GM23338 (cell line): ENCODE results near the gene PTPN18. TPM values are rescaled to one million over a fixed set of nuclear protein-coding genes. Genes with fewer than 3 reads are reported as not detected.
"Not testable (repeated sequence)": the region's sequence is repeated elsewhere in the genome, so short reads cannot be mapped to it uniquely, and the experiment has no call there.

Experiments used
- ATAC-seq: fragments of 200-7000 bp; cut with Tn5 transposase; 3 replicates; pipeline ENCODE4 v1.9.1; 2020
- DNase-seq: peaks from one replicate; pipeline ENCODE4 v3.0.0-alpha.2; 2015; ENCODE audit warnings: low spot score
- H2AFZ ChIP-seq: fragments of 200-600 bp; sonication (generic); 2 replicates; pipeline ENCODE4 v1.8.0; 2016; ENCODE audit warnings: antibody characterized with exemption, mild to moderate bottlenecking, moderate library complexity
- H3F3A ChIP-seq: fragments of 200-600 bp; sonication (generic); replicated peaks from 2 replicates; pipeline ENCODE4 v1.8.0; 2017; ENCODE audit warnings: antibody characterized with exemption, mixed run types, low read depth
- H3K27ac ChIP-seq: fragments of 200-600 bp; sonication (generic); 2 replicates; pipeline ENCODE4 v1.6.1; 2016; ENCODE audit warnings: low read depth
- H3K27me3 ChIP-seq: fragments of 200-600 bp; sonication (generic); 2 replicates; pipeline ENCODE4 v1.8.0; 2016; ENCODE audit warnings: mild to moderate bottlenecking, mixed run types, moderate library complexity; ENCODE audit not compliant: insufficient read depth
- H3K36me3 ChIP-seq: fragments of 200-600 bp; sonication (generic); 2 replicates; pipeline ENCODE4 v1.8.0; 2016; ENCODE audit warnings: mild to moderate bottlenecking; ENCODE audit not compliant: insufficient read depth
- H3K4me1 ChIP-seq: fragments of 200-600 bp; sonication (generic); 2 replicates; pipeline ENCODE4 v1.8.0; 2016; ENCODE audit warnings: mild to moderate bottlenecking, moderate library complexity; ENCODE audit not compliant: insufficient read depth
- H3K4me2 ChIP-seq: fragments of 200-600 bp; sonication (generic); 2 replicates; pipeline ENCODE4 v1.7.1; 2017; ENCODE audit warnings: mixed run types
- H3K4me3 ChIP-seq: fragments of 200-600 bp; sonication (generic); 2 replicates; pipeline ENCODE4 v1.6.1; 2016; ENCODE audit warnings: mixed run types
- H3K79me2 ChIP-seq: fragments of 200-600 bp; sonication (generic); replicated peaks from 2 replicates; pipeline ENCODE4 v1.8.0; 2017; ENCODE audit warnings: mild to moderate bottlenecking; ENCODE audit not compliant: insufficient read depth
- H3K9me2 ChIP-seq: fragments of 200-600 bp; sonication (generic); 2 replicates; pipeline ENCODE4 v1.8.0; 2017; ENCODE audit not compliant: insufficient read depth
- H4K20me1 ChIP-seq: fragments of 200-600 bp; sonication (generic); replicated peaks from 2 replicates; pipeline ENCODE4 v1.8.0; 2017; ENCODE audit warnings: mild to moderate bottlenecking; ENCODE audit not compliant: insufficient read depth
- H3K27ac Mint-ChIP-seq: 2 replicates; pipeline ENCODE4 v1.8.0; 2020; ENCODE audit warnings: inconsistent platforms, mild to moderate bottlenecking, moderate library complexity, mixed read lengths
- H3K27me3 Mint-ChIP-seq: 3 replicates; pipeline ENCODE4 v1.8.0; 2022; ENCODE audit warnings: low read depth, mild to moderate bottlenecking, moderate library complexity, mixed read lengths, inconsistent platforms; ENCODE audit not compliant: insufficient read depth, poor library complexity
- H3K36me3 Mint-ChIP-seq: 3 replicates; pipeline ENCODE4 v1.8.0; 2021; ENCODE audit warnings: low read depth, mild to moderate bottlenecking, inconsistent platforms, moderate library complexity, mixed read lengths
- H3K4me1 Mint-ChIP-seq: 3 replicates; pipeline ENCODE4 v1.8.0; 2020; ENCODE audit warnings: mild to moderate bottlenecking, inconsistent platforms, mixed read lengths
- H3K4me3 Mint-ChIP-seq: 3 replicates; pipeline ENCODE4 v1.8.0; 2021; ENCODE audit warnings: moderate library complexity, mild to moderate bottlenecking, inconsistent platforms, mixed read lengths
- H3K9me3 Mint-ChIP-seq: 3 replicates; pipeline ENCODE4 v1.8.0; 2020; ENCODE audit warnings: moderate library complexity, mild to moderate bottlenecking, inconsistent platforms, mixed read lengths
- polyA plus RNA-seq: library from polyadenylated mRNA; unstranded; fragments of >200 nt; fragmentation: Nextera tagmentation; extraction: Ambion mirVana; gene quantifications from 2 replicates; pipeline ENCODE4 v1.2.1, GENCODE V29; 2016
- small RNA-seq: library from RNA; depleted of rRNA; stranded (forward); fragments of <200 nt; gene quantifications from one replicate; pipeline ENCODE3, GENCODE V24; 2014; ENCODE audit warnings: low replicate concordance
- total RNA-seq: library from RNA; depleted of rRNA; stranded (reverse); fragments of >200 nt; shearing (Covaris generic); gene quantifications from 2 replicates; pipeline ENCODE4 v1.2.3, GENCODE V29; 2014; rRNA removed
- TF ChIP-seq, protein P1 (sequence below), 2 experiments: fragments of 200-600 bp in 1 of 2; sonication (generic) in 1 of 2; conservative IDR thresholded peaks; 2 replicates each; pipeline versions ENCODE4 v1.5.1 to v1.6.1; 2016 to 2017; ENCODE audit warnings: antibody characterized with exemption in 2 of 2, low read depth in 2 of 2, mild to moderate bottlenecking in 2 of 2, moderate library complexity in 1 of 2

Gene PTPN18
- total and polyA plus RNA-seq, 2 experiments from 2014 or later, result 10.1 to 10.9 TPM

DNA sequence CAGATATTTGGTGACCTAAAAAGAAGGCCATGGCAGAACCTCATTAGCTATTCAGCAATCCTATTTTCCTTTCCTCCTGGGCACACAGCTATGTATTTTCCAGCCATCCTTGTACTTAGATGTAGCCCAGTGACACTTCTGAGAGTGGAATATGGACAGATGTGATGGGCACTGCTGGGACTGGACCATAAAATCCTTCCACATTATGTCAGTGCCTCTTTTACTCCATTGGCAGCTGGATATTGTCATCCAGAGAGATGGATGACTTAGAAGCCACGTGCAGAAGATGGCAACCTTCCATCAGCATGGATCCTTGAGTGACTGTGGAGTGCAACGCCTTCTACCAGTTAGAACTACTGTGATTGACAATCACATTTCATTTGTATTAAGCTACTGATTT, 50.4 kb downstream of the PTPN18 start:
- not testable (repeated sequence) for H3K27me3 ChIP-seq, H3K27ac Mint-ChIP-seq, H3K36me3 Mint-ChIP-seq, H2AFZ ChIP-seq, DNase-seq, H3K4me1 Mint-ChIP-seq, H3K27me3 Mint-ChIP-seq, H3K36me3 ChIP-seq, H3K4me2 ChIP-seq, H3K4me3 Mint-ChIP-seq, H3K9me3 Mint-ChIP-seq, H4K20me1 ChIP-seq, ATAC-seq, H3K4me1 ChIP-seq, H3F3A ChIP-seq, H3K4me3 ChIP-seq, H3K27ac ChIP-seq, H3K9me2 ChIP-seq, H3K79me2 ChIP-seq

DNA sequence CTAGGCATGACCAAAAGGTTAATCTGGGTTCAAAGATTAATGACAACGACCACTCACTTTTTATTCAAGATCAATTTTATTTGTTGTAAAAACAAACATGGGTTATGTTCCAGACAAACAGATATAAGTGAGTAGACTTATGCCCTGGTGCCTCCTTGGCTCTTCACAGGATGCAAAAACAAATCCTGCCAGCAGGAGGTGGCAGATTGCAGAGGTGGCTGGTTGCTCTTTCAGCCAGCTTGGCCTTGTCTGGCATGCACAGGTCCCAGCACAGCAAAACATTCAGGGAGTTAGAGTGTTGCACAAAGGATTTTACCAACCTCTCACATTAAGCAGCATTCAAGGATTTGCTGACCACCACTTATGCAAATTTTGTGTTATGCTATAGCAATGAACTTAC, 60.8 kb downstream of the PTPN18 start:
- H3K4me1 Mint-ChIP-seq, H4K20me1 ChIP-seq, H3K9me2 ChIP-seq, H3K9me3 Mint-ChIP-seq, H3K36me3 Mint-ChIP-seq, H3F3A ChIP-seq, H3K27ac ChIP-seq, H3K4me2 ChIP-seq, H2AFZ ChIP-seq, H3K27me3 Mint-ChIP-seq, H3K36me3 ChIP-seq, H3K27ac Mint-ChIP-seq, H3K4me3 ChIP-seq, H3K4me1 ChIP-seq, DNase-seq, H3K4me3 Mint-ChIP-seq, H3K79me2 ChIP-seq, H3K27me3 ChIP-seq, ATAC-seq: not testable (repeated sequence)
- TF ChIP-seq, protein P1, sequence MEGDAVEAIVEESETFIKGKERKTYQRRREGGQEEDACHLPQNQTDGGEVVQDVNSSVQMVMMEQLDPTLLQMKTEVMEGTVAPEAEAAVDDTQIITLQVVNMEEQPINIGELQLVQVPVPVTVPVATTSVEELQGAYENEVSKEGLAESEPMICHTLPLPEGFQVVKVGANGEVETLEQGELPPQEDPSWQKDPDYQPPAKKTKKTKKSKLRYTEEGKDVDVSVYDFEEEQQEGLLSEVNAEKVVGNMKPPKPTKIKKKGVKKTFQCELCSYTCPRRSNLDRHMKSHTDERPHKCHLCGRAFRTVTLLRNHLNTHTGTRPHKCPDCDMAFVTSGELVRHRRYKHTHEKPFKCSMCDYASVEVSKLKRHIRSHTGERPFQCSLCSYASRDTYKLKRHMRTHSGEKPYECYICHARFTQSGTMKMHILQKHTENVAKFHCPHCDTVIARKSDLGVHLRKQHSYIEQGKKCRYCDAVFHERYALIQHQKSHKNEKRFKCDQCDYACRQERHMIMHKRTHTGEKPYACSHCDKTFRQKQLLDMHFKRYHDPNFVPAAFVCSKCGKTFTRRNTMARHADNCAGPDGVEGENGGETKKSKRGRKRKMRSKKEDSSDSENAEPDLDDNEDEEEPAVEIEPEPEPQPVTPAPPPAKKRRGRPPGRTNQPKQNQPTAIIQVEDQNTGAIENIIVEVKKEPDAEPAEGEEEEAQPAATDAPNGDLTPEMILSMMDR (conservative IDR thresholded peaks at IDR 0.05; ENCODE audit: low read depth in 2 of 2), result peak in 1 of 2 experiments; percentile 49; a peak in 2 of 4 replicates

- DNase-seq, H3K4me1 Mint-ChIP-seq, H2AFZ ChIP-seq, H3F3A ChIP-seq, H3K36me3 ChIP-seq, H3K4me2 ChIP-seq, H3K4me1 ChIP-seq, H3K27me3 Mint-ChIP-seq, H3K79me2 ChIP-seq, H3K27ac Mint-ChIP-seq, H3K4me3 ChIP-seq, H3K27ac ChIP-seq, H3K36me3 Mint-ChIP-seq, H3K9me3 Mint-ChIP-seq, H3K9me2 ChIP-seq, ATAC-seq, H3K27me3 ChIP-seq, H3K4me3 Mint-ChIP-seq, H4K20me1 ChIP-seq: not testable (repeated sequence)
These were observed 63.0 kb downstream of the PTPN18 start for GRCh38 chr2:130418845-130419244.

Small RNAs within 50 kb of the gene (small RNA-seq; reads per million reads assigned to genes)
- not detected for gene AC132479.1

Other genes with a start within 250 kb of the PTPN18 start
- gene POTEF, start 226.8 kb upstream of the PTPN18 start, total RNA-seq, result 1.8 and 3.0 TPM in 2 replicates
- 1.0 and 1.1 TPM in 2 replicates for gene POTEF, start 226.8 kb upstream of the PTPN18 start, polyA plus RNA-seq
- 22.1 and 34.5 TPM in 2 replicates for gene CCDC74B, start 210.9 kb upstream of the PTPN18 start, total RNA-seq
- gene CCDC74B, start 210.9 kb upstream of the PTPN18 start, polyA plus RNA-seq, result 15.1 and 16.4 TPM in 2 replicates
- 87.5 and 98.6 TPM in 2 replicates for gene SMPD4, start 174.5 kb upstream of the PTPN18 start, total RNA-seq
- gene SMPD4, start 174.5 kb upstream of the PTPN18 start, polyA plus RNA-seq, result 43.5 and 44.2 TPM in 2 replicates
- 60.0 and 70.9 TPM in 2 replicates for gene MZT2B, start 173.8 kb upstream of the PTPN18 start, total RNA-seq
- 233 and 263 TPM in 2 replicates for gene MZT2B, start 173.8 kb upstream of the PTPN18 start, polyA plus RNA-seq
- gene TUBA3E, start 157.6 kb upstream of the PTPN18 start, total RNA-seq, result 0.21 and 0.66 TPM in 2 replicates
- 0.31 TPM in 1 of 2 replicates, not detected in the other for gene TUBA3E, start 157.6 kb upstream of the PTPN18 start, polyA plus RNA-seq
- gene IMP4, start 13.2 kb upstream of the PTPN18 start, total RNA-seq, result 113 and 147 TPM in 2 replicates
- 87.8 and 88.6 TPM in 2 replicates for gene IMP4, start 13.2 kb upstream of the PTPN18 start, polyA plus RNA-seq
- gene POTEI, start 153.3 kb downstream of the PTPN18 start, total RNA-seq, result 0.08 and 0.56 TPM in 2 replicates
- gene POTEI, start 153.3 kb downstream of the PTPN18 start, polyA plus RNA-seq, result 0.24 and 0.30 TPM in 2 replicates
- gene CFC1B, start 165.2 kb downstream of the PTPN18 start, total RNA-seq, result not detected in 2 replicates
- not detected in 2 replicates for gene CFC1B, start 165.2 kb downstream of the PTPN18 start, polyA plus RNA-seq
- gene CFC1, start 243.5 kb downstream of the PTPN18 start, total RNA-seq, result not detected in 2 replicates
- gene CFC1, start 243.5 kb downstream of the PTPN18 start, polyA plus RNA-seq, result 0.28 and 0.66 TPM in 2 replicates